ENCODE measurements around the gene ADGRV1.

ADGRV1 gene

DNA sequence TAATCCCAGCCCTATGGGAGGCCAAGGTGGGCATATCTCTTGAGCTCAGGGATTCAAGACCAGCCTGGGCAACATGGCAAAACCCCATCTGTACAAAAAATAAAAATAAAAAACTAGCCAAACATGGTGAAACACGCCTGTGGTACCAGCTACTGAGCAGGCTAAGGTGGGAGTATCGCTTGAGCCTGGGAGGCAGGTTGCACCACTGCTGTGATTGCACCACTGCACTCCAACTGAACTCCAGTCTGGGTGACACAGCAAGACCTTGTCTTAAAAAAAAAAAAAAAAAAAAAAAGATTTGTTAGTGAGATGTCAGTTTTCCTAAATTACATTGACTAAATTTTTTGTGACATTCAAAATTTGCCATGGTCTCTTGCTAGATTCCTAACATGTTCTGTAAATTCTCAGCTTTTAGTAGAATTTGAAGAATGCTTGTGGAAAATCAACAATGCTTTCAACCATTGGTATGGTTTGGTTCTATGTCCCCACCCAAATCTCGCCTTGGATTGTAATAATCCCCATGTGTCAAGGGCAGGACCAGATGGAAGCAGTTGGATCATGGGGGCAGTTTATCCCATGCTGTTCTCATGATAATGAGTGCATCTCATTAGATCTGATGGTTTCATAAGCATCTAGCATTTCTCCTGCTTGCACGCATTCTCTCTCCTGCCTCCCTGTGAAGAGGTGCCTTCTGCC is 588.5 kb downstream of the ADGRV1 start:
- DNase-seq: no peak

DNA sequence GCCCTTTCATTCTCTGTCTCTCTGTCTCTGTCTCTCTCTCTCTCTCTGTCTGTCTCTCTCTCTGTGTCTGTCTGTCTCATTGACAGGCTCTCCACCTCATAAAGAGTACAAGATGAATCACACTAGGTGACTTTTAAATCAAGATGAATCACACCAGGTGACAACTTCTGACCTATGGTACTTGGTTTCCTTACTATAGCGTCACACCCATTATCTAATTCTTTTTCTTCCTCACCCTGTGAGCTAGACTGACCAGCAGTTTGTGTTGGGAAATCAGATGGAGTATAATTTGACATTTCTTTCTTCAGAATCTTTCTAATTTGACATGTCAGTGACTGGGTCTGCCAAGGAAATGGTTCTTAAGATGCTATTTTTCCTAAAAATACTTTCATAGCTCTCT is 591.6 kb downstream of the ADGRV1 start:
- DNase-seq: no peak

DNA sequence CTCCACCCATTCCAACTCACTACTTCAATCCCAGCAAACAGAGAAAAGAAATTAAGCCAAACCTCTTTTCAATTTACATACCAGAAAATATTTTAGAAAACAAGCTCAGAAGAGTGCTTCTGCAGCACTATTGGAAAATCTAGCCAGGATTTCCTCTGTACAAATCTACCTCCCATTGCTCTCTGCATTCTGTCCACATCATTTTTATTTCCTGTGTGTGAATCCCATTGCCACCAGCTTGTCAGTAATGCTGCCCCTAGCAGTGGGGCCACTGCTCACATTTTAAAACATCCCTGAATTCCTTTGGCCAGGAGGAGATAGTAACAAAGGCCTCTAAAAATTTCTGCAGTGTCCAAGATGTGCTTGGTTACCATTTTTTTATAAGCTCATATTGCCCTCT is 592.0 kb downstream of the ADGRV1 start:
- DNase-seq: no peak

DNA sequence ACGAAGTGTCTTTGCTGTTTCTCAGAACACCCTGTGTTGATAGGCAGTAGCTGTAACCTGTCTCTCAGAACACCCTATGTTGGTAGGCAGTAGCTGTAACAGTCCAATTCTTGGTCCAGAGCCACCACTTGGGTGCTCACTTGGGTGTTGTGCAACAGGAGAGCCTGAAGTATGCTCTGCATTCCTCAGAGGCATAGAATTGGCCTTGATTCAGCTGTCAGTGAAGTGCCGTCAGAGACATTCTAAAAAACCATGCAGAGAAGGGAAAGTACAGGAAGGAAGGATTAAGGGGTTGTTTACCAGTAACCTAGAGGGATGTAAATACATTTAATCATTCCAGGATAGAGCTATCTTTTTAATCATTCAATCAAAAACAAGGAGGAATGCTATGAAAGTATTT is 593.4 kb downstream of the ADGRV1 start:
- DNase-seq: no peak

DNA sequence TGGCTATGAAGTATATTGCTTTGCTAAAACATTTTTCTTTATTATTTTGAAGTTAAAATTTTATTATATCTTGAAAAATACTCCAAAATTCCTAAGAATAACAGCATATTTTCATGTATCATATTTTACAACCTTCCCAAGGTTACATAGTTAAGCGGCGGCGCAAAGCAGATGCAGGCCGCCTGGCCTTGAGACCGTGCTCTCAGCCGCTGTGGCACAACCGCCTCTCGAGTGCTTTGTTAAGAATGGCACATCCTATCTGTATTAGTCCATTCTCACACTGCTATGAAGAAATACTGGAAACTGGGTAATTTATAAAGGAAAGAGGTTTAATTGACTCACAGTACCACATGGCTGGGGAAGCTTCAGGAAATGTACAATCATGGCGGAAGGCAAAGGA is 595.7 kb downstream of the ADGRV1 start:
- no peak for DNase-seq

GRCh38 chr5:91155274-91155673 is 596.7 kb downstream of the ADGRV1 start:
- no peak for DNase-seq

DNA sequence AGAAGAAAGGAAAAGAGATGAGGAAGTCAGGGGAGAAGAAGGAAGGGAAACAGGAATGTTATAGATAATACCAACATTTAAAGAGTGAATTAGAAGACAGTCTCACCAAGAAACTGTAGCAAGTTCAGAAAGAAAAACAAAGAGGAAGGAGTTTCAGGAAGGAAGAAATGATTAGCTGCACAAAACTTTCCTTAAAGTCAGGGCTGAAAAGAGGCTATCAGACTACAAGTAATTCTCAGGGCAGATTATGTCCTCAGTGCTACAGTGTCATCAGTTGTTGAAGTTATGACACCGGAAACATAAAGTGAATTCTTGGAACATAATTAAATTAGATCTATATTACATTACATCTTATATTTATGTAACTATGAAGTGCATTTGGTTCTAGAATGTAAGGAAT is 597.6 kb downstream of the ADGRV1 start:
- DNase-seq: no peak

DNA sequence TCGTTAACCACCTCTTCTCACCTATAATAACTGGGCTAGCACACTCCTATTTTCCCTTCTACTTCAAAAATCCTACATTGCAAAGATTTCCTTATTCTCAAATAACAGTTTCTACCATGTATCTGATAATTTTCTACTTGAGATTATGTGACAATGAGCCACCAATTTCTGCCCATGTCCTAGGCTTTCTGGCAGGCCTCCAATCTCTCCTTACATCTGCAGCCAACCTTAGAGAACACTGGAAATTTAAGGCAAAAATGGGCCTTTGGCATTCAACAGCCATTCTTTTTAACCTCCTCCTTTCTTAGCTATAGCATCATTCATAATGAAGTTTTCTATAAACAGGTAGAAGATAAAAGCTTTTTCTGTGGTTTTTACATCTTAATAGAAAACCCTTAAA is 599.4 kb downstream of the ADGRV1 start:
- DNase-seq: no peak

DNA sequence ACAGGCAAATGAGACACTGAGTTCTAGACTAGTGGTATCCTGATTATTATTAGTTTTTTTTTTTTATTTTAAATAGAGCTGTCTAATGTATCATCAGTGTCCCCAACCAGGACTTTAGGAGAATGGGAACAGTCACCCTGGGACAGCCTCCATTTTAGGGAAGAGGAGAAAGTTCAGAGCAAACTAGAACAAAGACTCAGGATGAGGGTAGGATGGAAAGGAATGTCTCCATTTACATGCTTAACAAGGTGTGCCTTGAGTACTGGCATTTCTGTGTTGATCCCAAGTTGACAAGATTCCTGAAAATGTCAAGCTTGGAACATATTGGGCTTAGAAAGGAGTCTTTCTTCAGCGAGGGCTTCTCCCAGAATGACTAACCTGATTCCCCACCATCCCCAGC is 601.0 kb downstream of the ADGRV1 start:
- no peak for DNase-seq

DNA sequence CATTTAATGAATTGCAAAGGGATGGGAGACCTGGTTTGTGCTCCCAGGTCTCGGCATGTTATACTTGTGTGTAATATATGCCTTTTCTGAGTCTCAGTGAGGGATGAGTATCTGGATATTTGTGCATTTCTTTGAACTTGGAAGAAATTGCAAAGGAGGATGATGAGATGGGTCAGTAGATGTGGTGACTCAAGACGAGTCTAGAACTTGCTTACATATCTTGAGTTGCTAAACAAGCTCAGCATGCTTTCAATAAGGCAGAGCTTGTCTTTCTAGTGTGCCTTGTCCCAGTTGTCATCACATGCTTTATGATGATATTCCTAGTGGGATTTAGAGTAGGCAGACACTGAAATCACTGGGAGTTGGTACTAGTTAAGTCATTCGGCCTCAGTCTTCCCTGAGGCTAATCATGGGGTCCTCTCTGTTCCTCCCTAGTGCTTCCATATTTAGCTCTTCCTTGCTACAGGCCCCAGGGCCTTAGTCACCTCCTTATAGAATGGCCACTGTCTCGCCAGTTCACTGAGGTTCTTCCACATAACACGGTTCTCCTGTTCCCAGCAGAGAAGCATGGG is 602.2 kb downstream of the ADGRV1 start:
- DNase-seq: no peak

DNA sequence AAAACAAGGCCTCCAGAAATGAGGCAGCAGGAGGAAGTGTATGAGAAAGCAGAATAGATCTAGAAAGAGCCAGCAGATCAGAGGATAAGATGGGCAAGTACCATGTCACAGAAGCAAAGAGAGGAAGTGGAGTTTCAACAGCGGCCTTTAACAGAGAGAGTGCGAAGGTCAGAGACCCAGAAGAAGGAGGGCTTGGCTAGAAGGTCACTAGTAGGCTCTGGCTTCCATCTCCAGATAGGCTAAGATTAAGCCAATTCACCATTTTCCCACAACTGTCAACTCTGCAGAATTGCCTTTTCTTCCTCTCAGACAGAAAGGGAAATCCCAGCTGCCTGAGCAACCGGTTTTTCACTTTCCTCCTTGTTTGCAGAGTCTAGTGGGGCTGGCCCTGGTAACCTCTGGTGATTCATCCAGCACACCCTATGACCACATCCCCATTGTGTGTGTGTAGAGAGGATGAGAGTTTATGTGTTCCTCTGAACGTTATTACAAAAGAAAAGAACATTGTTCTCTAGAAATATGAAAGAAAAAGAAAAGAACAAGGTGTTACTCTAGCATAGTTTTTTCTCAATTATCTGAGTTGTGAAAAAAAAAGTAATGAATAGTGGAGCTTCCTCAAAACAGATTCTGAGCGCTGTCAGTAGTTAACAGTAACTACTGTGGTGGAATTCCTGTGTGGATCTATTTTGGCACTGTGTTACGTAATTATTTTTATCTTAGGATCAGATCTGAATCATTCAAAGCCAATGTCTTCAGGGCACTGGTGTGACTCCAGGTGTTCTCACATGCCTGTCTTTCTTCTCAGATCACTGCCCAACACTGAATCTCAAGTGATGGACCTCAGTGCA is 604.2 kb downstream of the ADGRV1 start:
- DNase-seq: no peak

- no peak for DNase-seq
These were observed 605.8 kb downstream of the ADGRV1 start for GRCh38 chr5:91164424-91164823.

- no peak for DNase-seq
These were observed 607.6 kb downstream of the ADGRV1 start for GRCh38 chr5:91166059-91166807.

- no peak for DNase-seq
These were observed 610.3 kb downstream of the ADGRV1 start for GRCh38 chr5:91168859-91169258.

GRCh38 chr5:91170266-91170665 is 611.7 kb downstream of the ADGRV1 start:
- DNase-seq: no peak

DNA sequence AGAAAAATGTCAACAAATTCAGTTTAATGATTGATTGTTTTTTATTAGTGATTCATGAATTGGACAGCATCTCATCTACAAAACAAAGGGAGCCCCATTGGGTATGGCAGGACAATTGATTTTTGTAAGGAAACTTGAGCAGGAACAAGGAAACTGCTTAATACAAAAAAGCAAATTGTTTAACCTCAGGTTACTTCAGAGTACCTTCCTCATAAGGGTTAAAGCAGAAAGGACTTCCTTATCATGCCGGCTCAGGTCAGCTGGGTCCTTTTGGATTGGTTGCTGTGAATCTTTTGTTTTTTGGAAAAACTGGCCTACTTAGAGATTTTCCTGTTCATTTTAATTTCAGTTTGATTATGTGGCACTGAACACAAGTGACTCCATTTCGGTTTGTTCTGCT is 612.7 kb downstream of the ADGRV1 start:
- DNase-seq: no peak

GRCh38 chr5:91174396-91174795 is 615.8 kb downstream of the ADGRV1 start:
- DNase-seq: no peak

- no peak for DNase-seq
These were observed 617.1 kb downstream of the ADGRV1 start for GRCh38 chr5:91175708-91176107.

GRCh38 chr5:91176288-91177016 is 617.9 kb downstream of the ADGRV1 start:
- DNase-seq: no peak

DNA sequence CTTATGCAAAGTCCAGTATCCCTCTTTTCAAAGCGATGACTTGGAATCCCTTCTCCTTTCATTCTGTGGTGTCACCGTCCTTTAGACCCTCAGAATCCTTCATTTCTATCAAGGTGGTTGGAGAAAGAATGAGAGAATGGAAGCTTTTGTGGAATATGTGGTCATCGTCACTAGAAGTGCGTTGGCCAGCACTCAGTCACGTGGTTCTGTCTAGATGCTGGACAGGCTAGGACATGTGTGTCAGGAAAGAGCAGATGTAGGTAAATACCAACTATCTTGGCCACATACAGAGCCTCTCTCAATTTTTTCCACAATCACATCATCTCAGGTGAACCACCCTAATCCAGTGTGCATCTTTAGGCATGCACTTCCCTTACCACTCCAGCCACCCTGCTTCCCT is 618.5 kb downstream of the ADGRV1 start:
- DNase-seq: no peak

DNA sequence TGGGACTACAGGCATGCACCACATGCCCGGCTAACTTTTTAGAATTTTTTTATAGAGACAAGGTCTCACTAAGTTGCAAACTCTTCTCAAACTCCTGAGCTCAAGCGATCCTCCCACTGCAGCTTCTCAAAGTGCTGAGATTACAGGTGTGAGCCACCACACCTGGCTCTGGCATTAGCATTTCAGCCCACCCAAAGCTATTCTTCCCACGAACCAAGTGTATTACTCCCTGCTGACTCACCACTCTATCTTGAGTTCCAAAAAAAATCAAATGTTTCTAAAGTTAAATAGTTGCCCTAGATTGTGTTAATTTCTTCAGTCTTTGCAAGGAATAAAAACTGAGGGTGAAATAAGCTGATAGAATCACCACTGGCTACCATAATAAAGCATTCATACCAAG is 619.0 kb downstream of the ADGRV1 start:
- DNase-seq: no peak

DNA sequence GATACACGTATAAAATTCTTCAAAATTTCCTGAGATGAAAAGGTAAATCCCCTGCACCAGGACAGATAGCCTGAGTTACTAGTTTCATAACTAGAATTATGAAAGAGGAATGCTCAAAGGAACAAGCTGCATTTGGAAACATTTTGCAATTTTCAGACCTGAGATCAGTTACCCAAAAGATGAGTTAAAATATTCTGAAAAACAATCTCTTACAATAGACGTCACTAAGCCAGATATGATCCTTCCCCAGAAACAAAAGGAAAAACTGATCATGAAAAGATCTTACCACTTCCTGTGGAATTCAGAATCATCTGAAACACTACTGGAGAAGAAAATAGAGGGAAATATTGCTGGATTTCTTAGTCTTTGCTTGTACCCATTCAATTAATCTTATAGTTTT is 619.9 kb downstream of the ADGRV1 start:
- no peak for DNase-seq

GRCh38 chr5:91179018-91179417 is 620.4 kb downstream of the ADGRV1 start:
- DNase-seq: no peak
